ENCODE measurements around the gene FAM186B.
"Not testable (repeated sequence)": the region's sequence is repeated elsewhere in the genome, so short reads cannot be mapped to it uniquely, and the experiment has no call there.

Gene FAM186B

GRCh38 chr12:49633703-49634345, 28.4 kb upstream of the FAM186B start:
- no peak for DNase-seq

DNA sequence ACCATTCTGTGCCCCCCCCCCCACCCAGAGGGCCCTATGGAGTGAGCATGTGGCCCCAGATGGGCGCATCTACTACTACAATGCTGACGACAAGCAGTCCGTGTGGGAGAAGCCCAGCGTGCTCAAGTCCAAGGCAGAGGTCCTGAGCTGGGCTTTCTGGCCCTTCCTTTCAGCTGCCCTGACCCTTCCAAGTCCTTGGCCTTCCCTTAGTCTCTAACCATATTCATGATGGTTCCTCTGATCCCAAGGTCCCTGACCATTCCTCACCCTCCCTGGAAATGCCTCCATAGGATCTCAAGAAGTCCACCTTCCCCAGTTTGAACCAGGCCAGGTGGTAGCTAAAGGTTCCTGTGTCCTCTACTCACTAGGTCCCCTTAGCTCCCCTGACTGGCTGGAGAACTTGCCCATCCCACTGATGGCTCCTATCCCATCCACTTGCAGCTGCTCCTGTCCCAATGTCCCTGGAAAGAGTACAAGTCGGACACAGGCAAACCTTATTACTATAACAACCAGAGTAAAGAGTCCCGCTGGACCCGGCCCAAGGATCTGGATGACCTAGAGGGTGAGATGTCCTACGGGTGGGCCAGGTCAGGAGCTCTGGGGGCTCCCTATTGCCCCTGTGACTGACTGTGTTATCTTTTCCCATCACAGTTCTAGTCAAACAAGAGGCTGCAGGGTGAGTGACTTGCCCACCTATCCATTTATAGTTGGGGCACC, 27.7 kb upstream of the FAM186B start:
- no peak for DNase-seq

DNA sequence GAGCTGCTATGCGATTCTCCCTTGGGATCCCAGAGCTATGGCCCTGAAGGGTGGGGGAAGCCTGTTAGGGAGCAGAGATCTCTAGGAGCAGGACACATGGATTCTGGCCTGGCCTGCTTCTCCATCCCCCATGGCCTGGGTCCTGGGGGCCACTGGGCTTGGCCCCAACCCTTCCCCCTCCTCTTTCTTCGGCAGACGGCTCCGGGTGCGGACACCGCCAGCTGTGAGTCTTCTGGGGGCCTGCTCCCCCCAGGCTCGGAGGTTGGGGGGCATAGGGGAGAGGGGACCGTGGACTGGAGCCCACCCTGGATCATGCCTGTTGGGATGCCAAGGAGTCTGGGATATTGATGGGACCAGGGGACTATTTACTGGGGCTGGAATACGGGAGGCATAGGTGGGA, 27.0 kb upstream of the FAM186B start:
- DNase-seq: no peak

- DNase-seq: no peak
These were observed 26.0 kb upstream of the FAM186B start for GRCh38 chr12:49631336-49631907.

DNA sequence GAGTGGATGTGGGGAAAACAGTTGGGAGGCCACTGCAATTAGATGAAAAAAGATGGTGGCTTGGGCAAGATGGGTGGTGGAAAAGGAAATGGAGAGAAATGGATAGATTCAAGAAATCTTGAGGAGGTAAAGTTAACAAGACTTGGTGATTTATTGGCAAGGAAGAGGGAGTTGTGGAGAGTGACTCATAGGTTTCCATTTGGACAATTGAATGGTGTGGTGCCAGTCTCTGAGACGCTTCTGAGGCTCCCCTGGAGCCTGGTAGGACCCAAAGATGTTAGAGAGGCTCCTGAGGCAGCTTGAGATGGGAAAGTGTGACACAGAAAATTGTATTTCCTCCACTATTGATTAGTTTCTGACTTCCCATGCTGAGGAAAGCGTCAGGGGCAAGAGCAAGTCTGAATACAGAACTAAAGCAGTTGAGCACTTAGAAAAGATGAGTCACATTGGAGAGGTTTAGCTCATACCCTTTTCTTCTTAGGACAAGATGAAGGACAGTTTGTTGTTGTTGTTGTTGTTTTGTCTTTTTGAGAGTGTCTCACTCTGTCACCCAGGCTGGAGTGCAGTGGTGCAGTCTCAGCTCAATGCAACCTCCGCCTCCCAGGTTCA, 22.4 kb upstream of the FAM186B start:
- no peak for DNase-seq

DNA sequence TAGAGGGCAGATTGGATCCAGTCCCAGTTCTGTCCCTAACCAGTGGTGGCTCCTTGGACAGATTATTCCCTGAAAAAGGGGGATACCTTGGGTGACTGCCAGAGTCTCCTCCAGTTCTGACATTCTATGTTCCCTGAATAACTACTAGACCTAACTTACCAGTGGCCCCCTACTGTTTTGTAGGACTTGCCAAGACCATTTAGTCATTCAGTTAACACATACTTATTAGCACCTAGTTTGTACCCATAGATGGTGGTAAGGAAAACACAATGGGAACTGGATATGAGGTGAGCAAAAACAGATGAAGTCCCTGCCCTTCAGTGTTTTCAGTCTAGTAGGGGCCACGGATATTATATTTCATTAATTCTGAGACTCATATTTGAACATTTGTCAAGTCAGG, 21.4 kb upstream of the FAM186B start:
- no peak for DNase-seq

DNA sequence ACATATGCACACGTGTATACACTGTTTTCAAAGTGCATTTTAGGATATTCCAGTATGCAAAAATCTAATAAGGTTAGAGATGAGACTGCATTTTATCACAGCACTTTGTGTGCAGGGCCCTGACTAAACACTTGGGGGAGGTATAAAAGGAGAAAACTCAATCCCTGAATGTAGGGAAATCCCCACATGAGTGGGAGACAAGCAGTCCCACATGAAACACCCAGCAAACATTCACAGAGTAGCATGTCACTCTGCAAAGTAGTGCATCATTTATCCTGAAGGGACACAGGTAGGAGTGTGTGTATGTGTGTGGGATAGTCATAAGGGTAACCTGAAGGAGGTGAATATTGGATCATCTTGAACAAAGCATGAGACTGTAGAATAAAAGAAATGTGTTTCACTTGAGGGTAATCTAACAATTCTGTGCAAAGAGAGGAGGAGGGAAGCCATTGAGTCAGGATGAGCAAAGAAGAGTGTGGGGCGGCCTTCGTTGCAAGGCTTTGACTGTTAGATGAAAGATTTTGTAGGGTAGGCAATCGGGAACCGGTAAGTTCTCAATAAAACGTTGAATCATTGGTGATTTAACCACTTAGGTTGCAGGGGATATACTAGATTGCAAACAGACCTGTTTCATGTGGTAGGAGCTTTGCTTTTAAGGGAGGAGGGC, 20.9 kb upstream of the FAM186B start:
- no peak for DNase-seq

DNA sequence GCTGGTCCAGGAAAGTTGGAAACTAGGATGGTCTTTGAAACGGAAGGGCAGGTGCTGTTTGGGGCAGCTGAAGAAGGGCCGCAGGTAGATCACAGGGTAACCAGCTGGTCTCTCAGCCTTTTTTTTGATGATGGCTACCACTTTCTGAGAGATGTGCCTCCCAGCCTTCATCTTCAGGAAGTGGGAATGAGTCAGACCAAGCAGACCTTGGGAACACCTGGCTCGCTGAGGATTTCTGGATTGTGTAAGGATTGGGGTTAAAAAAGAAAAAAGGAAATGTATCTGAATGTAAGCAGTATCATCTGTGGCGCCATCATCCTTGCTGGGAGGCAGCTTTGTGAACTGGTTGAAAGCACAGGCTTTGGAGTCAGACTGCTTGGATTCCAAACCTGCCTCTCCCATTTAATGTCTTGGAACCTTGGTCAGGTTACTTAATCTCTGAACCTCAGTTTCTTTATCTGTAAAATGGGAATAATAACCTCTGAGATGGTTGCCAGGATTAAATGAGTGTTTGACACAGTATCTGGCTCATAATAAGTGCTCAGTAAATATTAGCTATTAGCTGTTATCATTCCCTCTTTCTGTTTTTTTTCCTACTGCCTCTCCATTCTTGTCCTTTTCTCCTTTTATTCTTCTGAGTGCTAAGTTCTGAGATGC, 19.6 kb upstream of the FAM186B start:
- DNase-seq: no peak

DNA sequence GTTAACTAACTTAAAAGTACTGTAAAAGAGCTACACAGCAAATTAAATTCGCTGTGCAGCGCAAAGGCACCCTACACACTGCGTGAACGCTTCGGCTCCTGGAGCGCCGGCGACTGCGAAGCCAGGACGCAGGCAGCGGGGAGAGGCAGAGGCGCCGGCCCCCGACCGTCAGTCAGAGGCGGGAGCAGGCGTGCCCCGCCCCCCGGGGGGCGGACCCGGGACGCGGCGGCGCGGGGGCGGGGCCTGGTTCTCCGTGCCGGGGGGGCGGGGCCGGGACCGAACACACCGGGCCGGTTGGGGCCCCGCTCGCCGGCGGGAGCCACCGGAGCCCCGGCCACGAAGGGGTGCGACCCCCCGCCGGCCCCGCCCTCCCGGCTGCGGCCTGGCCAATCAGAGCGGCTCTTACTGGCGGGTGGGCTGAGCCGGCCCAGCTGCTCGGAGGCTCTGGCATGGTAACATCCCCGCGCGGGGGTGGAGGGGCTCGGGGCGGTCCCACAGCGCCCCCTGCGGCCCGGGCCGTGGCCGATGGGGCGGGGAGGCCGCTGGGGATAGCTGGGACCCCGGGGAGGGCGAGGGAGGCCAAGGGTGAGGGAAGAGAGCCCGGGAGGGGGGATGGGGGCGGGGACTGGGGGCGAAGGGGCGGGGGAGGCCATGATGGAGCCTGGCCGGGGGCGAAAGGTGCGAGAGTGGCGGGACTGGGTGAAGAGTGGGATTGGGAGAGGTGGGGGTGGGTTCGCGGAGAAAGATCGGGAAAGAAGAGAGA, 17.9 kb upstream of the FAM186B start, which contains the start of gene PRPF40B:
TSS of gene PRPF40B (plus strand) at position 420 of the 763 bp plus-strand sequence. CDS start at position 450, 30 bp downstream.
- peak; percentile 83 for DNase-seq

GRCh38 chr12:49622501-49623141, 17.2 kb upstream of the FAM186B start:
- no peak for DNase-seq

GRCh38 chr12:49621651-49622500, 16.4 kb upstream of the FAM186B start:
- no peak for DNase-seq

- no peak for DNase-seq
These were observed 13.8 kb upstream of the FAM186B start for GRCh38 chr12:49619286-49619685.

DNA sequence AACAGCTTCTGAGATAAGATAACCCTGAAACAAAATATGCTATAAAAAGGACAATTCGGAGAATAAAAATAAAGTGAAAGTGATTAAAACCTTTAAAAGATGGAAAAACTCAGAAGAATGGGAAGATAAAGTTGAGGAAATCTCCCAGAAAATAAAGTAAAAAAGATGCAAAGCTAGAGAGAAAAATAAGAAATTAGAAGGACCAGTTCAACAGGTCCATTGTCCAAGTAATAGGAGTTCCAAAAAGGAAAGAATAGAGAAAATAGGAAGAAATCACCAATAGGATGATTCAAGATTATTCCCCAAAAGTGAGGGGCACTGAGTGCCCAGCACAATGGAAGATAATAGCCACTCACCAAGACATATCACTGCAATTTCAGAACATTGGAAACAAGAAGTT, 13.1 kb upstream of the FAM186B start:
- DNase-seq: no peak

DNA sequence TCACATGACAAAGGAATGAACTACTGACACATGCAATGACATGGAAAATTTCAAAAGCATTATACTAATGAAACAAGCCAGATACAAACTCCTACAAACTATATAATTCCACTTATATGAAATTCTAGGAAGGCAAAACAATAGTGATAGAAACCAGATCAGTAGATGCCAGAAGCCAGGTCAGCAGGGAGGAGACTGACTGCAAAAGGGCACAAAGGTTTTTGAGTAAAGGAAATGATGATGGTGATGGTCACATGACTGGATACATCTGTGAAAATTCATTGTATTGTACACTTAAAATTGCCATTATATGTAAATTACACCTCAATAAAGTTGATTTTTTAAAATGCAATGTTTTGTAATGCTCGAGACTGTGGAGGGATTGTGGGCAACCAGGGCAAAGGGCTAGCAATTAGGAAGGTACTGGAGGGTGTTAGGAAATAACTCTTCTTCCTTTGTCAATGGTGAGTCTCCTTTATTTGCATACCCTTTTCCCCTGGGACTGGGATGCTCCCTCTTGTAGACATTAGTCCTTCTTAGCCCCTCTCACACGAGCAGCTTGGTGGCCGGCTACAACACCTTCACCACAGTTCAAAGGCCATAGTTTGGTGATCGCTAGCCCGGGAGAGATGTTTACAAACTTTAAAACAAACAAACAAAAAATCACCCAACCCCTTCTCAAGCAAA, 11.2 kb upstream of the FAM186B start:
- no peak for DNase-seq

DNA sequence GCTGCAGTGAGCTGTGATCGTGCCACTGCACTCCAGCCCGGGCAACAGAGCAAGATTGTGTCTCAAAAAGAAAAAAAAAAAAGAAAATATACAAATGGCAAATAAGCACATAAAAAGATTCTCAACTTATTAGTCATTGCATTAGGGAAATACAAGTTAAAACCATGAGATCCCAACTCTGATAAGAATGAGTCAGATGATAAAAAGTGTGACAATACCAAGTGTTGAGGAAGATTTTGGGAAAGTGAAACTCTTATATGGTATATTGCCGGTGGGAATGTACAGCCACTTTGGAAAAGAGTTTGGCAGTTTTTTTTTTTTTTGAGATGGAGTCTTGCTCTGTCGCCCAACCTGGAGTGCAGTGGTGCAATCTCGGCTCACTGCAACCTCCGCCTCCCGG, 10.3 kb upstream of the FAM186B start:
- DNase-seq: no peak

DNA sequence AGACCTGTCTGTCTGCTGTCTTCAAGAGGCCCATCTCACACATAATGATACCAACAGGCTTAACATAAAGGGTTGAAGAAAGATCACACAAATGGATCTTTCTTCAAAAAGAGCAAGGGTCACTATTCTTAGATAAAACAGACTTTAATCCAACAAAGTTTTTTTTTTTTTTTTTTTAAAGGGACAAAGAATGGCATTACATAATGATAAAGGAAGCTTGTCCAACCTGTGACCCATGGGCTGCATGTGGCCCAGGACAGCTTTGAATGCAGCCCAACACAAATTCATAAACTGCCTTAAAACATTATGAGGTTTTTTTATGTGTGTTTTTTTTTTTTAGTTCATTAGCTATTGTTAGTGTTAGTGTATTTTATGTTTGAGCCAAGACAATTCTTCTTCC, 6.8 kb upstream of the FAM186B start:
- no peak for DNase-seq

GRCh38 chr12:49610785-49611184, 5.3 kb upstream of the FAM186B start:
- not testable (repeated sequence) for DNase-seq

GRCh38 chr12:49609875-49610154, 4.4 kb upstream of the FAM186B start:
- no peak for DNase-seq

DNA sequence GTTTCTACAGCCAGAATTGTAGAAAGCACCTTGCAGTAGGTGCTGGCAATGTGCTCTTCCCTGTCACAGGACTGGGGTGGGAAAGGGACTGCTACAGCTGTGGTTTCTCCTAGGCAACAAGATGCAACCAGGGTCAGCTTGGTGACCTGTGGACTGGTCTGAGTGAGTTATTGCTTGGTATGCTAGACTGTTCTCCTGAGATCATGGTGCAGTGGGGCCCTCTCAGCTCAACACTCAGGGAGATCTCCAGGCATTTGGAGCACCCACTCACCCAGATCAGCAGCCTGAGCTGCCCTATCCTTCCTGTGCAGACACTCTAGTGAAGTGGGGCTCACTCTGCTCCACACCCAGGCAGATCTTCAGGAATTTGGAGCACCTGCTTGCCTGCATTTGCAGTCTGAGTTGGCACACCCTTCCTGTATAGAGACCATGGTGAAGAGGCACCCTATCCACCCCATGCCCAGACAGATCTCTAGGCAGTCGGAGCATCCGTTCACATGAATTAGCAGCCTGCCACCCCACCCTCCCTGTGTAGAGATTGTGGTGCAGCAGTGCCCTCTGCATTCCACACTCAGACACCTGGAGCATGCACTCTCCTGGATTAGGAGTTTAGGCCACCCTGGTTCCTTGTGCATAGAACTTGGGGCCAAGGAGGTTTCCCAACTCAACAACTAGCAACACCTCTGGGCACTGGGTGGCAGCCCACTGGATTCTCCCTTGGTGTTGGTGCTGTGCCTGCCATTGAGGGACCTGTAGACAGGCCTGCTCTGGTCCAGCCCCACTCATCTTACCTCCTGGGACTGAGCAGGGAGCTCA, 3.8 kb upstream of the FAM186B start:
- no peak for DNase-seq
